T-helper 9 cell (primary cell): ENCODE results near the gene RPTOR.
"Not testable (repeated sequence)": the region's sequence is repeated elsewhere in the genome, so short reads cannot be mapped to it uniquely, and the experiment has no call there.

Source experiments
- DNase-seq: peaks from one replicate; pipeline ENCODE4 v3.0.0-alpha.2; 2020

Gene RPTOR

GRCh38 chr17:80751070-80751945, 206.7 kb downstream of the RPTOR start:
- DNase-seq = no peak

- DNase-seq = no peak
Observed at GRCh38 chr17:80751946-80752581, 207.4 kb downstream of the RPTOR start.

- no peak for DNase-seq
Observed at GRCh38 chr17:80753685-80754345, 209.2 kb downstream of the RPTOR start.

- DNase-seq = no peak
Observed at GRCh38 chr17:80754846-80755245, 210.2 kb downstream of the RPTOR start.

GRCh38 chr17:80755650-80756405, 211.2 kb downstream of the RPTOR start:
- no peak for DNase-seq

GRCh38 chr17:80758481-80759376, 214.1 kb downstream of the RPTOR start:
- DNase-seq = no peak

- no peak for DNase-seq
Observed at GRCh38 chr17:80759377-80759673, 214.7 kb downstream of the RPTOR start.

GRCh38 chr17:80760511-80760911, 215.9 kb downstream of the RPTOR start:
- DNase-seq = no peak

- peak; percentile 53 for DNase-seq
Observed at GRCh38 chr17:80761110-80761871, 216.7 kb downstream of the RPTOR start.

- DNase-seq = no peak
Observed at GRCh38 chr17:80762076-80762475, 217.4 kb downstream of the RPTOR start.

GRCh38 chr17:80763293-80763867, 218.7 kb downstream of the RPTOR start:
- no peak for DNase-seq

- not testable (repeated sequence) for DNase-seq
Observed at GRCh38 chr17:80764627-80765145, 220.0 kb downstream of the RPTOR start.

GRCh38 chr17:80765241-80765961, 220.8 kb downstream of the RPTOR start:
- no peak for DNase-seq

GRCh38 chr17:80766290-80766855, 221.7 kb downstream of the RPTOR start:
- no peak for DNase-seq

GRCh38 chr17:80768389-80768788, 223.8 kb downstream of the RPTOR start:
- no peak for DNase-seq

- DNase-seq = no peak
Observed at GRCh38 chr17:80768936-80769335, 224.3 kb downstream of the RPTOR start.

GRCh38 chr17:80769516-80769915, 224.9 kb downstream of the RPTOR start:
- no peak for DNase-seq

GRCh38 chr17:80769936-80770625, 225.4 kb downstream of the RPTOR start:
- no peak for DNase-seq
